Spleen (tissue), 7 donors: ENCODE results near the gene NFIB.

Experiments
- CTCF ChIP-seq, 11 experiments: fragments of 200-600 bp in 7 of 11; fragments of 450-650 bp in 4 of 11; sonication (generic) in 4 of 11; IDR thresholded peaks in 8 of 11; conservative IDR thresholded peaks in 3 of 11; 1 replicate in 7 of 11; 2 replicates in 4 of 11; pipeline versions ENCODE4 v1.4.0 to v1.8.0; 2016 to 2021; ENCODE audit warnings: antibody characterized with exemption in 11 of 11, inconsistent platforms in 4 of 11, mild to moderate bottlenecking in 1 of 11
- POLR2A ChIP-seq, 3 donors: fragments of 450-650 bp; IDR thresholded peaks; one replicate each; pipeline ENCODE4 v1.5.1; 2017; ENCODE audit warnings: antibody characterized with exemption in 3 of 3, mild to moderate bottlenecking in 1 of 3
- donor health status: DM: no; HTN: no; CAD: no; lungs with moderate emphysema.
- donor health status: DM: no; HTN: no; CAD: no.
- donor health status: DM: no; HTN: no; CAD: no.

DNA sequence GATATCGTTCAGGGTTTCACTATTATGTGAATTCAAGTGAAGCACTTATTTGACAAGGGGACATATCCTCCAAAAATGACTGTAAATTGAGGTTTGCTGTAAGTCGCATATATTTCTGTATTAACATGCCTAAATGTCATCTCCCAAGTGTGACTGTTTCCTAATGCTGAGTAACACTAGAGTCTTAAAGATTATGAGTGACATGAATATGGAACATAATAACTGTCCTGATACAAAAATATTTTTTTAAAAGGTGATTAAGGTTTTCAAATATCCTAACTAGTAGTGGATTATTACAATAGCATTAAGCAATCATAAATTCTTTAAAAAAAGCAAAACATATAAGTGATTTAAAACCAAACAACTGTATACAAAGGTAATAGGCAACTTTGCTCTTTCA is 3.6 kb downstream of the NFIB start:
- TF ChIP-seq POLR2A (IDR thresholded peaks at IDR 0.05), result no peak
- TF ChIP-seq CTCF (IDR thresholded peaks at IDR 0.05 in 8 of 11, conservative IDR thresholded peaks at IDR 0.05 in 3 of 11), result no peak
